Suprapubic skin (tissue), 4 donors: ENCODE data around the gene NDUFAF4.

ENCODE experiments used
- POLR2A ChIP-seq, 2 donors: fragments of 450-650 bp; IDR thresholded peaks; one replicate each; pipeline ENCODE4 v1.6.1; 2017; ENCODE audit warnings: antibody characterized with exemption in 2 of 2, mild to moderate bottlenecking in 2 of 2, moderate library complexity in 2 of 2
- POLR2AphosphoS5 ChIP-seq, 3 donors: sonication (generic); formaldehyde crosslinking; IDR thresholded peaks; one replicate each; pipeline ENCODE4 v1.6.1; 2017; ENCODE audit warnings: antibody characterized with exemption in 3 of 3
- TF ChIP-seq, protein P1 (sequence below), 2 donors: fragments of 200-600 bp in 1 of 2; fragments of 450-650 bp in 1 of 2; sonication (generic) in 1 of 2; IDR thresholded peaks; one replicate each; pipeline ENCODE4 v1.5.1; 2016 to 2019; ENCODE audit warnings: antibody characterized with exemption in 2 of 2, mild to moderate bottlenecking in 1 of 2, moderate library complexity in 1 of 2

DNA sequence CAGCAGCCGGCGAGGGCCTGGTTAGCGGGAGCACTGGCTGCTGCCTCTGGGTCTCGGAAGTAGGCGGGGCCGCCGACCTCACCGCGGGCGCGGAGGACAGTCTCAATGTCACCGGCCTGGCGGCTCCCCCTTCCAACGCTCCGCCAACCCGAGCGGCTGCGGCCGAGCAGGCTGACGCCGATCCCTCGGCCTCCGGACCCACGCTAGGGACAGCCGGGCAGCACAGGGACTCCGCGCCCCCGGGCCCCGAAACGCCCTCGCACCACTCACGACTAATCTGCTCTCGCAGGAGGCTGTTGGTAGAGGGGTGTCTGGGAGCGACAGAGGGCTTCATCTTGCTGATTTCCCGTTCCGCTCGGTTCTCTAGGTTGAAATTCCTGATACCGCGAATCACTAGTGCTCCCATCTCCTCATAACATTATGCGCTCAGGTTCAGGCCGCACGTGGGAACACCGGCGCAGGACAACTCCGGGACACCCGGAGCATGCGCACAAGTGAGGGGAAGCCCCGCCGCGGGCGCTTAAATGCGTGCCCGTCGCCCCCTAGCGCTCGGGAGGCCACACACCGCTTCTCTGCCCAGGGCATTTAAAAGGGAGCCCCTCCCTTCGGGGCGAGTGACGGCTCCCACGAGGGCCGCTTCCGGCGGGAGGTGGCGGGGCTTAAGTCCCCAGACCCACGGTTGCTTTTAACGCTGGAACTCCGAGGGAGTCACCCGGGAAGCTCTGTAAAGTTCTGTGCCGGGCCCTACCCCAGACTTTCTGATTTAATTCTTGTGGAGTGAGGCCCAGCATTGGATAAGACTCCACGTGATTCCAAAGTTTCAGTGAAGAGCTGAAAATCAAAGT is at the start of gene NDUFAF4:
- TF ChIP-seq POLR2AphosphoS5 (IDR thresholded peaks at IDR 0.05) (no peak), POLR2A (IDR thresholded peaks at IDR 0.05) (peak in 1 of 2 donors; percentile 34)
- TF ChIP-seq, protein P1, sequence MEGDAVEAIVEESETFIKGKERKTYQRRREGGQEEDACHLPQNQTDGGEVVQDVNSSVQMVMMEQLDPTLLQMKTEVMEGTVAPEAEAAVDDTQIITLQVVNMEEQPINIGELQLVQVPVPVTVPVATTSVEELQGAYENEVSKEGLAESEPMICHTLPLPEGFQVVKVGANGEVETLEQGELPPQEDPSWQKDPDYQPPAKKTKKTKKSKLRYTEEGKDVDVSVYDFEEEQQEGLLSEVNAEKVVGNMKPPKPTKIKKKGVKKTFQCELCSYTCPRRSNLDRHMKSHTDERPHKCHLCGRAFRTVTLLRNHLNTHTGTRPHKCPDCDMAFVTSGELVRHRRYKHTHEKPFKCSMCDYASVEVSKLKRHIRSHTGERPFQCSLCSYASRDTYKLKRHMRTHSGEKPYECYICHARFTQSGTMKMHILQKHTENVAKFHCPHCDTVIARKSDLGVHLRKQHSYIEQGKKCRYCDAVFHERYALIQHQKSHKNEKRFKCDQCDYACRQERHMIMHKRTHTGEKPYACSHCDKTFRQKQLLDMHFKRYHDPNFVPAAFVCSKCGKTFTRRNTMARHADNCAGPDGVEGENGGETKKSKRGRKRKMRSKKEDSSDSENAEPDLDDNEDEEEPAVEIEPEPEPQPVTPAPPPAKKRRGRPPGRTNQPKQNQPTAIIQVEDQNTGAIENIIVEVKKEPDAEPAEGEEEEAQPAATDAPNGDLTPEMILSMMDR (IDR thresholded peaks at IDR 0.05): peak; percentile 90 to 96
